ENCODE results near the gene C2CD2.

Gene C2CD2

GRCh38 chr21:41908829-41909228 lies 45.0 kb downstream of the C2CD2 start:
- no peak for DNase-seq (ENCODE audit: low read depth)

GRCh38 chr21:41907496-41908258 lies 46.1 kb downstream of the C2CD2 start:
- no peak for DNase-seq (ENCODE audit: low read depth)

GRCh38 chr21:41906770-41907169 lies 47.0 kb downstream of the C2CD2 start:
- DNase-seq (ENCODE audit: low read depth) = no peak

GRCh38 chr21:41903559-41904351 lies 50.1 kb downstream of the C2CD2 start:
- no peak for DNase-seq (ENCODE audit: low read depth)

DNA sequence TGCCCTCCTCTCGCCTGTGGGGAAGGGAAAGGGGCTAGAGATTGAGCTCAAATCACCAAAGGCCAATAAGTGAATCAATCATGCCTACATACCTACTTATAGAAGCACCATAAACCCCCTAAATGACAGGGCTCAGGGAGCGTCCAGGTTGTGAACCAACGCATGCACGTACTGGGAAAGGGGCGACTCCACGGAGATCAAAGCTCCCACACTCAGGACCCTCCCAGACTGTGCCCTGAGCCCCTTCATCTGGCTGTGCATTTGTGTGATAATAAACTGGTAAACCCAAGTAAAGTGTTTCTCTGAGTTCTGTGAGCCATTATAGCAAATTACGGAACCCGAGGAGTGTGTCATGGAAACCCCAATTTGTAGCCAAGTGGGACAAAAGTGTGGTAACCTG lies 50.9 kb downstream of the C2CD2 start:
- DNase-seq (ENCODE audit: low read depth) = no peak

DNA sequence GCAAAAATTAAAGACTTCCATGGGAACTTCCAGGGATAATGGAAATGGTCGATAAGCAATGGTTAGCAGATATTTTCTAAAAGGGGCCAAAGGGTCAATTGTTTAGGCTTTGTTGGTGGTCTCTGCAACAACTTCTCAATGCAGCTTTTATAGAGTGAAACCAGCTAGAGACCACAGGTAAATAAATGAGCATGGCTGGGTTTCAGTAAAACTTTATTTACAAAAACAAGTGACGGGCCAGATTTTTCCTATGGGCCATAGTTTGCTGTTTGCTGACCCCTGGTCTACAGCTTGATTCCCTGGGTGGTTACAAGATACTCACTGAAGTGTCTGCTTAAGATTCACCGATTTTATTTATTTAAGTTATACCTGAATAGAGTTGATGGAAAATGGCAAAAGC lies 52.0 kb downstream of the C2CD2 start:
- DNase-seq (ENCODE audit: low read depth) = no peak

- DNase-seq (ENCODE audit: low read depth) = no peak
These were observed 52.7 kb downstream of the C2CD2 start for GRCh38 chr21:41901099-41901498.

GRCh38 chr21:41900401-41900800 lies 53.4 kb downstream of the C2CD2 start:
- DNase-seq (ENCODE audit: low read depth) = no peak

DNA sequence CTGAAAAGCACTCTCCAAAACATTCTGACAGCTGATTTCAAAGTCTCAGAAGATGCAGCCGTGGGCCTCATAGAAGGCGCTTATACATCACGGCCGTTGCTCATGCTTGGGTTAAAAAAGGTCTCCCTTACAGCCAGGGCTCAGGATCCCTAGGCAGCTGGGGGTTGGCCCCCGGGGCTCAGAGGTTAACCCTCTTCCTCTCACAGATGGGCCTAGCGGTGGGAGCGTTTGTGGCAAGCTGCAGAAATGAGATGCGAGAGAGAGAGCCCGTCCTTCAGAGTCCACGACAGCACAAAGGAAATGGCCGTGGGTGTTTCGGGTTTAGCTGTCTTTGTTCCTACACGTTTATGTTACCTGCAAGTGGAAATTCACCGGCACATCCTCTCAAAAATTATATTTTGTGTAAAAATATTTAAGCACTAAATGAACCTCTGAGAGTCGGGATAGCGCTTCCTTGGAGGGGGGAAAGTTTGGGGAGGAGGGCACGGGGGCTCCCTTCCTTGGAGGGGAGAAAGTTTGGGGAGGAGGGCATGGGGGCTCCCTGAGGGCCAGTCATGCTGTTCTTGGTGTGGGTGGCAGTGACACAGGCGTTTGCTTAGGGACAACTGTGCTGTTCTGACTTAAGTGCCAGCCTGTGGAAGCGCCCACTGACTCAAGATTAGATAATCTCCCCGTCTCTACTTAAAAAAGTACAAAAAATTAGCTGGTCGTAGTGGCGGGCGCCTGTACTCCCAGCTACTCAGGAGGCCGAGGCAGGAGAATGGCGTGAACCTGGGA lies 54.2 kb downstream of the C2CD2 start:
- DNase-seq (ENCODE audit: low read depth) = no peak

GRCh38 chr21:41898998-41899397 lies 54.8 kb downstream of the C2CD2 start:
- DNase-seq (ENCODE audit: low read depth) = no peak

- no peak for DNase-seq (ENCODE audit: low read depth)
These were observed 56.1 kb downstream of the C2CD2 start for GRCh38 chr21:41897700-41898099.

- no peak for DNase-seq (ENCODE audit: low read depth)
These were observed 56.7 kb downstream of the C2CD2 start for GRCh38 chr21:41897047-41897669.

DNA sequence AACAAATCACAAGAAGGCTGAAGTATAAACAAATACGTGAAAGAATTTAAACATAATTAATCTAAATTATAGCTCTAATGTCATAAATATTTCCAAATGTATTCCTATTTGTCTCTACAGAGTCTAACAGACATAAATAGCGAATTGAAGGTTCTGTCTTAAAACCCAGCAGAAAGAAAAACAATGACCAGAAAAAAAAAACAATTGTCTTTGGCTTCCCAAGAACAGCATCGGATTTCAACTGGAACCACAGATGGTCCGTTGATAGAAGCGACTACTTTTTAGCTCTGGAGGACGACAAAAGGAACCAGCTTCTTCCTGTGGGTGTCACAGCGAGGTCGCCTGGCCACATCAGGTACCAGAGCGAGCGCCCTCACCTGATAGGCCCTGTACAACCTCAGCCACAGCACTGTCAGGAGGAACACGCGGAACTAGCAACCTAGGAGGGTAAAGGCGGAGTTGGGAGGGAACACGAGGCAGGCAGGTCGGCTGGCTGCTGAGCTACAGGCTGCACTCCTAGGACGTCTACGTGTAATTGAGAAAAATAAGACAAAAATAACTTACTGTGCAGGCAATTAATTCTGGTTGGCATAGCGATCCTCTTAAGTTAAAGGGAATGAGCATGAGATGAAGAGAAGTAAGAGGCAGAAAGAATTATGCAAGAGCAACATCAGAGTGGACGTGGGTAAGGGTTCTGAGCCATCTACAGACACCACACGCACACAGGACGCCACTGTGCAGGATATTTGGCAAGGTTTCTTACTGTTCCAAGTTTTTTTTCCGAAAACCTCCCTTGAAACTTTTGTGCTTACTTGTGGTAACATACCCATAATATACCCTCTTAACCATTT lies 58.0 kb downstream of the C2CD2 start:
- no peak for DNase-seq (ENCODE audit: low read depth)

- peak; percentile 33 for DNase-seq (ENCODE audit: low read depth)
These were observed 58.8 kb downstream of the C2CD2 start for GRCh38 chr21:41894922-41895557.

GRCh38 chr21:41894511-41894910 lies 59.3 kb downstream of the C2CD2 start:
- no peak for DNase-seq (ENCODE audit: low read depth)

DNA sequence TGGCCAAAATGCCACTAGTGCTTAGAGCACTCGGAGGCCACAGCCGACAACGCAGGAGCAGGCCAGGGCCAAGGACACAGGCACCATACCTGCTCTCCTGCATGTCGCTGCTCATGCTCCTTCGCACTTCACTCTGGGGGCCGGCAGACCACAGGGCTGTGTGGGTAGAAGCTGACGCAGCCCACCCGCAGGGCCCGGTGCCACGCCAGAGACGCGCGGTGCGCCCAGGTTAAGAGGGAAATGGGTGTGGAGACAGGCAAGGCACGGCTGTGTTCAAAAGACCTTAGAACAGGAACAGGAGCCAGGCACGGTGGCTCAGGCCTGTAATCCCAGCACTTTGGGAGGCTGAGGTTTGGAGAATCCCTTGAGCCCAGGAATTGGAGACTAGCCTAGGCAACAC lies 61.1 kb downstream of the C2CD2 start:
- no peak for DNase-seq (ENCODE audit: low read depth)

DNA sequence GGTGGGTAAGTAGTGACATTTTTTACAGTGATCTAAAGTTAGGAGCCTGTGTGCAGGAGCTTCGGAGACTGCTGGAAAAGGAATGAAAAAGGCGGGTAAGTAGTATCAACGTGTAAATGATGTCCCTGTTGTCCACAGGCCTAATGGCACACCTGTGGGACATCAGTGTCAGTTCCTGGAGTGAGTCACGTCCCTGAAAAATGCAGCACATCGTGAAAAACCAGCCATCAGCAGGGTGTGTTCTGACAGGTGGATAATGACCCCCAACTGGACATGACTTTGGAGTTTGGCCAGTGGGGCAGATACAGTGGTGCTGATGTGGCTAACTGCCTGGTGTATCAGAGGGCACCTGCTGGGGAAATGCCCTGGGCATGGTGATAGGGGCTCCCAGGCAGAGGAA lies 62.7 kb downstream of the C2CD2 start:
- no peak for DNase-seq (ENCODE audit: low read depth)

DNA sequence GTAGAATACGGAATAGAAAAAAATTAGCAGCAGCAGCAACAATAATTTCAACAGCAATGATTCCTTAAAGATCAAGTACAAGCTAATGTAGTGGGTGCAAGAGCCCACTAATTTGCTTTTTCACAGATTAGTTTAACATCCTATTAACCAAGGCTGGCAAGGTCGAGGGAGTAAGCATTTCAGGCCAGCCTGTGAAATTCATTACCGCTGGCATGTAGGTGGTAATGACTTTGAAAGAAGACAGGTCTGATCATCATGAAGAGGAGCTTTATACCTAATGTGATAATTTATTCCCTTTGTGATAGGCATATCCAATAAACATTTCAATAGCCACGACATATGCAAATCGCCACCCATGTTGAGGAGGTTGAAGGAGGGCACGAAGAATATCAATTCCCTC lies 63.5 kb downstream of the C2CD2 start:
- DNase-seq (ENCODE audit: low read depth) = no peak

DNA sequence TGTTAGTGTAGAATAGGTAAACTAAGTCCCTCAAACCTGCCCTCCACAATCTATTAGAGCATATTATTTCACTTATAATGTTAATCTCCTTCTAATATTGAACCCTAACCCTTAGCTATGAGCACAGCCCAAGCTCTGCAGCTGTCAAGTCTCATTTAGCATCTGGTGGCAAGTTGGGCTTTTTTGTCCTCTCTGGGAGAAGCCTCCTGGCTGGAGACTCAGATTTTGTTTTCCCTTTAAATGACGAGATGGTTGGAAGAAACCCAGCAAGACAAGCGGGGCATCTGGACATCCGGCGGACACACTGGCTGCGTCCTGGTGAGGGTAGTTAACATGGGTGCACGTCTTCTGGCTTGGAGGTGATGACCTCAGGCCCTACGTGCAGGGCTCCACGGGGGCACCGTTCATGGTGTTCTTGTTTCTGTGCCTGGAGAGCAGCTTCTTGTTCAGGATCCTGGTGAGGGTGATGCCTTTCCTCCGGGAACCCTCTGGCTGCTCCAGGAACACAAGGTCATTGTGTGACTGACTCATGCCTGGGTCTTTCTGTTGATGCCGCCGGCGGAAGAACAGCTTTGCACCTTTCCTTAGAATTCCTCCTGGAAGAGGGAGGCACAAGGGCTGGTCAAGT lies 65.0 kb downstream of the C2CD2 start:
- no peak for DNase-seq (ENCODE audit: low read depth)

DNA sequence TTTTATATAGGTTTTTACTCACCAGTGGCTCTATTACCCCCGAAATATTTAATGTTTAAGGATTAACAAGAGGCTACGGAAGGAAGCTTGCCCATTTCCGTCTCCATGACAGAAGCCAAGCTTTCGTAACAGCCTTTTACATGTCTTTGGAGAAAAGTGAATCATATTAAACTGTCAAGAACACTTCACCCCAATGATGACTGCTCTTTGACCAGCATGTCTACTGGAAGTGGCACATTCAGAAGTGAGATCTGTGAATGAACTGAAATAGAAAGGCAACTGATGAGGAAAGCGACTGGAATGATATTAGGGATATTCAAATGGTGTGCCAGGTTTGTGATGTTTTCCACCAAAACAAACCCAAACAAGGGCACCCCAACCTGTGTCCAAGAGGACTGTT lies 66.2 kb downstream of the C2CD2 start:
- no peak for DNase-seq (ENCODE audit: low read depth)
